Measurements from ENCODE around the gene ZDHHC17.

DNA sequence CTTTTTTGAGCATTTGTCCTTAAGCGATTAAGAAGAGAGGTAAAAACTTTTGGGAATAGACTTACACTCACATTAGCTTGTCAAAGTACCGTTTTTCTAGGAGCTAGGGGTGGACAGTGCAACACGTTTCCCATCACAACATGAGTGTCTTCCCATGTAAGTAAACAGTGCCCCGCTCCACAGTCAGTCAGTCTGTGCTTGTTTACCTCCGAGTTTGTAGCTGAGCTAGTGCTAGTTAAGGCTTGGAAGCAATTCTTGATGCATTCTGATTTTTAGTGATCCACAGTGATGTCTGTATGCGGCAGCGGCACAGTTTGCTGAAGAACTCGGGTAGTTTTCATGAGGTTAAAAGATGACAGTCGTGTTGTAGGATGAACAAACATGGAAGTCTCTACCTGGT, 941 bp downstream of the ZDHHC17 start:
- TF ChIP-seq EP300 (IDR thresholded peaks at IDR 0.05; ENCODE audit: borderline replicate concordance in 1 of 2, low read depth in 1 of 2, low read length in 1 of 2) (no peak), TCF12 (IDR thresholded peaks at IDR 0.05) (no peak), POLR2AphosphoS5 (IDR thresholded peaks at IDR 0.05; ENCODE audit: low read depth, low read length) (no peak), FOXJ3 (CRISPR knock-in tag; IDR thresholded peaks at IDR 0.05) (no peak), NFIC (IDR thresholded peaks at IDR 0.05; ENCODE audit: borderline replicate concordance) (no peak), RAD21 (IDR thresholded peaks at IDR 0.05; ENCODE audit: low read length) (no peak), SMC3 (IDR thresholded peaks at IDR 0.05; ENCODE audit: low read depth, low read length) (no peak), FOXM1 (IDR thresholded peaks at IDR 0.05; ENCODE audit: low read depth) (no peak)
- TF ChIP-seq, protein P1, sequence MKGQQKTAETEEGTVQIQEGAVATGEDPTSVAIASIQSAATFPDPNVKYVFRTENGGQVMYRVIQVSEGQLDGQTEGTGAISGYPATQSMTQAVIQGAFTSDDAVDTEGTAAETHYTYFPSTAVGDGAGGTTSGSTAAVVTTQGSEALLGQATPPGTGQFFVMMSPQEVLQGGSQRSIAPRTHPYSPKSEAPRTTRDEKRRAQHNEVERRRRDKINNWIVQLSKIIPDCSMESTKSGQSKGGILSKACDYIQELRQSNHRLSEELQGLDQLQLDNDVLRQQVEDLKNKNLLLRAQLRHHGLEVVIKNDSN (IDR thresholded peaks at IDR 0.05; ENCODE audit: borderline replicate concordance, low read depth) = no peak
- TF ChIP-seq, protein P2, sequence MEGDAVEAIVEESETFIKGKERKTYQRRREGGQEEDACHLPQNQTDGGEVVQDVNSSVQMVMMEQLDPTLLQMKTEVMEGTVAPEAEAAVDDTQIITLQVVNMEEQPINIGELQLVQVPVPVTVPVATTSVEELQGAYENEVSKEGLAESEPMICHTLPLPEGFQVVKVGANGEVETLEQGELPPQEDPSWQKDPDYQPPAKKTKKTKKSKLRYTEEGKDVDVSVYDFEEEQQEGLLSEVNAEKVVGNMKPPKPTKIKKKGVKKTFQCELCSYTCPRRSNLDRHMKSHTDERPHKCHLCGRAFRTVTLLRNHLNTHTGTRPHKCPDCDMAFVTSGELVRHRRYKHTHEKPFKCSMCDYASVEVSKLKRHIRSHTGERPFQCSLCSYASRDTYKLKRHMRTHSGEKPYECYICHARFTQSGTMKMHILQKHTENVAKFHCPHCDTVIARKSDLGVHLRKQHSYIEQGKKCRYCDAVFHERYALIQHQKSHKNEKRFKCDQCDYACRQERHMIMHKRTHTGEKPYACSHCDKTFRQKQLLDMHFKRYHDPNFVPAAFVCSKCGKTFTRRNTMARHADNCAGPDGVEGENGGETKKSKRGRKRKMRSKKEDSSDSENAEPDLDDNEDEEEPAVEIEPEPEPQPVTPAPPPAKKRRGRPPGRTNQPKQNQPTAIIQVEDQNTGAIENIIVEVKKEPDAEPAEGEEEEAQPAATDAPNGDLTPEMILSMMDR (IDR thresholded peaks at IDR 0.05) = no peak
- TF ChIP-seq, protein P3, sequence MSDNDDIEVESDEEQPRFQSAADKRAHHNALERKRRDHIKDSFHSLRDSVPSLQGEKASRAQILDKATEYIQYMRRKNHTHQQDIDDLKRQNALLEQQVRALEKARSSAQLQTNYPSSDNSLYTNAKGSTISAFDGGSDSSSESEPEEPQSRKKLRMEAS (IDR thresholded peaks at IDR 0.05; ENCODE audit: low read depth) = no peak
- TF ChIP-seq, protein P4, sequence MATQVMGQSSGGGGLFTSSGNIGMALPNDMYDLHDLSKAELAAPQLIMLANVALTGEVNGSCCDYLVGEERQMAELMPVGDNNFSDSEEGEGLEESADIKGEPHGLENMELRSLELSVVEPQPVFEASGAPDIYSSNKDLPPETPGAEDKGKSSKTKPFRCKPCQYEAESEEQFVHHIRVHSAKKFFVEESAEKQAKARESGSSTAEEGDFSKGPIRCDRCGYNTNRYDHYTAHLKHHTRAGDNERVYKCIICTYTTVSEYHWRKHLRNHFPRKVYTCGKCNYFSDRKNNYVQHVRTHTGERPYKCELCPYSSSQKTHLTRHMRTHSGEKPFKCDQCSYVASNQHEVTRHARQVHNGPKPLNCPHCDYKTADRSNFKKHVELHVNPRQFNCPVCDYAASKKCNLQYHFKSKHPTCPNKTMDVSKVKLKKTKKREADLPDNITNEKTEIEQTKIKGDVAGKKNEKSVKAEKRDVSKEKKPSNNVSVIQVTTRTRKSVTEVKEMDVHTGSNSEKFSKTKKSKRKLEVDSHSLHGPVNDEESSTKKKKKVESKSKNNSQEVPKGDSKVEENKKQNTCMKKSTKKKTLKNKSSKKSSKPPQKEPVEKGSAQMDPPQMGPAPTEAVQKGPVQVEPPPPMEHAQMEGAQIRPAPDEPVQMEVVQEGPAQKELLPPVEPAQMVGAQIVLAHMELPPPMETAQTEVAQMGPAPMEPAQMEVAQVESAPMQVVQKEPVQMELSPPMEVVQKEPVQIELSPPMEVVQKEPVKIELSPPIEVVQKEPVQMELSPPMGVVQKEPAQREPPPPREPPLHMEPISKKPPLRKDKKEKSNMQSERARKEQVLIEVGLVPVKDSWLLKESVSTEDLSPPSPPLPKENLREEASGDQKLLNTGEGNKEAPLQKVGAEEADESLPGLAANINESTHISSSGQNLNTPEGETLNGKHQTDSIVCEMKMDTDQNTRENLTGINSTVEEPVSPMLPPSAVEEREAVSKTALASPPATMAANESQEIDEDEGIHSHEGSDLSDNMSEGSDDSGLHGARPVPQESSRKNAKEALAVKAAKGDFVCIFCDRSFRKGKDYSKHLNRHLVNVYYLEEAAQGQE (IDR thresholded peaks at IDR 0.05; ENCODE audit: low read depth, low read length) = no peak

Data from SK-N-SH (cell line).